Endothelial cell of umbilical vein (primary cell): ENCODE data around the gene PAQR6. TPM values are rescaled to one million over a fixed set of nuclear protein-coding genes. Genes with fewer than 3 reads are reported as not detected.

ENCODE experiments used
- BruUV-seq: library from RNA; stranded (reverse); fragments of 400-500 nt; replicated peaks from 2 replicates; lab custom pipeline; 2021; lab: Mats Ljungman, UMichigan
- CTCF ChIA-PET: fragments of 300-600, 350-600 bp; sonication (Branson Sonifier 250); formaldehyde crosslinking; loops from one replicate; lab custom pipeline; 2021; ENCODE audit warnings: antibody characterized with exemption, inconsistent platforms; lab: Charles Lee
- POLR2A ChIA-PET: fragments of 300-600, 350-600 bp; sonication (Branson Sonifier 250); formaldehyde crosslinking; loops from one replicate; lab custom pipeline; 2021; ENCODE audit warnings: antibody characterized with exemption, inconsistent platforms; lab: Charles Lee
- DNase-seq: peaks from one replicate; pipeline ENCODE4 v3.0.0-alpha.2; 2011; ENCODE audit warnings: low read depth, low spot score
- FAIRE-seq: peaks from 2 replicates; lab custom pipeline; 2011; peaks lifted over from hg19 to GRCh38; lab: Jason Lieb, UNC
- H2AFZ ChIP-seq: 2 replicates; pipeline ENCODE4 v1.6.0; 2012; ENCODE audit warnings: low read depth, low read length, control low read depth, inconsistent platforms
- H3K27ac ChIP-seq: 2 replicates; pipeline ENCODE4 v1.5.1; 2011; ENCODE audit warnings: low read depth, mild to moderate bottlenecking, control low read depth, low read length, moderate library complexity; ENCODE audit not compliant: insufficient read depth
- H3K27me3 ChIP-seq, 2 experiments: 2 replicates each; pipeline versions ENCODE4 v1.6.0 to v1.6.1; 2011; ENCODE audit warnings: low read length in 2 of 2, mixed read lengths in 1 of 2; ENCODE audit not compliant: control insufficient read depth in 2 of 2, insufficient read depth in 2 of 2
- H3K36me3 ChIP-seq, 2 experiments: 2 replicates in 1 of 2; 3 replicates in 1 of 2; pipeline ENCODE4 v1.5.1; 2011; ENCODE audit warnings: low read length in 2 of 2, mild to moderate bottlenecking in 1 of 2, moderate library complexity in 1 of 2; ENCODE audit not compliant: control insufficient read depth in 2 of 2, insufficient read depth in 2 of 2; ENCODE audit errors: extremely low read depth in 1 of 2
- H3K4me1 ChIP-seq: 3 replicates; pipeline ENCODE4 v1.5.1; 2011; ENCODE audit warnings: mild to moderate bottlenecking, low read length; ENCODE audit not compliant: control insufficient read depth, insufficient read depth; ENCODE audit errors: extremely low read depth
- H3K4me2 ChIP-seq: 2 replicates; pipeline ENCODE4 v1.6.1; 2011; ENCODE audit warnings: low read length, control low read depth, mixed read lengths; ENCODE audit not compliant: insufficient read depth
- H3K4me3 ChIP-seq, 3 experiments: fragments of 200-600 bp in 1 of 3; sonication (generic), shearing (Covaris generic) in 1 of 3; replicated peaks in 1 of 3; 2 replicates each; pipeline ENCODE4 v1.5.1; 2011 to 2016; ENCODE audit warnings: control low read depth in 3 of 3, low read length in 3 of 3, mild to moderate bottlenecking in 2 of 3, inconsistent platforms in 1 of 3, low read depth in 1 of 3, moderate library complexity in 1 of 3; ENCODE audit not compliant: insufficient read depth in 1 of 3
- H3K79me2 ChIP-seq: 2 replicates; pipeline ENCODE4 v1.6.0; 2012; ENCODE audit warnings: low read length, inconsistent platforms; ENCODE audit not compliant: control insufficient read depth, insufficient read depth
- H3K9ac ChIP-seq: replicated peaks from 2 replicates; pipeline ENCODE3; 2011; ENCODE audit warnings: low read length, control low read depth; ENCODE audit not compliant: insufficient read depth; ENCODE audit errors: extremely low read depth
- H3K9me1 ChIP-seq: replicated peaks from 3 replicates; pipeline ENCODE4 v1.6.0; 2011; ENCODE audit warnings: mild to moderate bottlenecking, low read length; ENCODE audit not compliant: control insufficient read depth, insufficient read depth; ENCODE audit errors: extremely low read depth
- H3K9me3 ChIP-seq: replicated peaks from 2 replicates; pipeline ENCODE4 v1.5.1; 2012; ENCODE audit warnings: low read length, inconsistent platforms; ENCODE audit not compliant: control insufficient read depth, insufficient read depth
- H4K20me1 ChIP-seq: replicated peaks from 2 replicates; pipeline ENCODE3; 2011; ENCODE audit warnings: mild to moderate bottlenecking, low read length; ENCODE audit not compliant: control insufficient read depth, insufficient read depth; ENCODE audit errors: extremely low read depth
- CTCF ChIP-seq, 2 donors: IDR thresholded peaks; 1 replicate in 1 of 2; 2 replicates in 1 of 2; pipeline ENCODE4 v1.5.1; 2011; ENCODE audit warnings: low read length in 2 of 2, mild to moderate bottlenecking in 2 of 2, moderate library complexity in 2 of 2, control low read depth in 1 of 2, inconsistent platforms in 1 of 2, low read depth in 1 of 2; ENCODE audit not compliant: insufficient read depth in 1 of 2; ENCODE audit errors: extremely low read depth in 1 of 2
- EZH2 ChIP-seq: IDR thresholded peaks from 2 replicates; pipeline ENCODE4 v1.6.1; 2012; ENCODE audit warnings: borderline replicate concordance, low read depth, mild to moderate bottlenecking, moderate library complexity, low read length, inconsistent platforms; ENCODE audit not compliant: severe bottlenecking
- FOS ChIP-seq: IDR thresholded peaks from 2 replicates; pipeline ENCODE4 v1.6.1; 2011; ENCODE audit warnings: mild to moderate bottlenecking, low read length, moderate library complexity, borderline replicate concordance; ENCODE audit not compliant: insufficient read depth
- GATA2 ChIP-seq: IDR thresholded peaks from 2 replicates; pipeline ENCODE4 v1.7.0; 2011; ENCODE audit warnings: low read depth, mild to moderate bottlenecking, moderate library complexity, mixed read lengths, low read length; ENCODE audit not compliant: insufficient read length, insufficient read depth
- JUN ChIP-seq: IDR thresholded peaks from 2 replicates; pipeline ENCODE4 v1.6.1; 2011; ENCODE audit warnings: borderline replicate concordance, low read depth; ENCODE audit not compliant: insufficient read length, insufficient read depth
- MAX ChIP-seq: IDR thresholded peaks from 2 replicates; pipeline ENCODE4 v1.6.1; 2011; ENCODE audit not compliant: insufficient read depth, insufficient read length
- MYC ChIP-seq: IDR thresholded peaks from one replicate; pipeline ENCODE4 v1.6.1; 2011; ENCODE audit warnings: mild to moderate bottlenecking, low read depth, low read length
- POLR2A ChIP-seq: IDR thresholded peaks from 2 replicates; pipeline ENCODE4 v1.6.1; 2012; ENCODE audit warnings: low read depth, mild to moderate bottlenecking, control low read depth, low read length
- POLR2AphosphoS5 ChIP-seq: IDR thresholded peaks from 2 replicates; pipeline ENCODE4 v1.6.1; 2012; ENCODE audit warnings: low read depth, mild to moderate bottlenecking, control low read depth, low read length, moderate library complexity; ENCODE audit not compliant: insufficient read depth
- dilution Hi-C: fragments of 300-500 bp; cut with MboI; formaldehyde crosslinking; loops from one replicate; pipeline ENCODE4 v1.15.0; 2019; ENCODE audit warnings: low sequenced_read_pairs; ENCODE audit not compliant: extremely low pct_ligation_motif_present
- intact Hi-C: fragments of 100-400 bp; cut with micrococcal nuclease; formaldehyde crosslinking; loops from one replicate; pipeline ENCODE4 v1.10.0; 2022
- polyA plus RNA-seq, 4 experiments: library from polyadenylated mRNA; depleted of rRNA in 3 of 4; stranded (reverse) in 3 of 4; unstranded in 1 of 4; fragments of >200 nt; gene quantifications; 2 replicates each; pipeline versions ENCODE4 v1.2.1 to v1.2.3, GENCODE V29; 2011 to 2012; ENCODE audit warnings: missing spikeins in 1 of 4
- total RNA-seq: library from RNA; stranded (reverse); gene quantifications from 2 replicates; pipeline ENCODE4 v1.2.3, GENCODE V29; 2021

The PAQR6 gene
- total and polyA plus RNA-seq, 2 donors (not counting 3 experiments of a cell fraction or from before 2014, with no cell fraction given) = 1.6 to 2.2 TPM

GRCh38 chr1:156193488-156194299 is 54.2 kb downstream of the PAQR6 start, which contains the start of gene SLC25A44:
SLC25A44 (plus strand) TSS chr1:156194104; CDS start chr1:156199848, 5,744 bp downstream.
- peaks cover 9% of the 10 kb centered on the region for H3K4me1 ChIP-seq
- peaks cover 39% of the 10 kb centered on the region for H3K79me2 ChIP-seq
- TSS peak; percentile 93 for BruUV-seq
- no peaks in the 10 kb centered on the region for H3K27me3 ChIP-seq
- H2AFZ ChIP-seq = peak within 1 kb of the TSS; percentile 72
- FAIRE-seq = peak; percentile 100
- ChIA-PET POLR2A (interaction anchor here (0.5 to 2.1 kb wide), 3 partner anchors 17 to 35 kb away, joined by 3 to 10 read pairs (median 3); partner anchors contain the start of gene PMF1), CTCF (interaction anchor here (0.6 to 2.9 kb wide), 11 partner anchors 19 to 141 kb away, joined by 3 to 20 read pairs (median 4); partner anchors contain the start of gene PMF1)
- intact Hi-C loops = loop anchor here (1.0 to 5.0 kb wide), 4 partner anchors 20 to 47 kb away; partner anchors contain the start of gene PMF1
- H4K20me1 ChIP-seq = no peaks in the 10 kb centered on the region
- no peaks in the 10 kb centered on the region for H3K36me3 ChIP-seq
- peak; percentile 100 for DNase-seq
- TF ChIP-seq CTCF (IDR thresholded peaks at IDR 0.05; ENCODE audit: extremely low read depth in 1 of 2, insufficient read depth in 1 of 2, low read depth in 1 of 2, low read length in 2 of 2) (peak; percentile 27 to 53), GATA2 (no peak), POLR2A (peak; percentile 85), EZH2 (no peak), POLR2AphosphoS5 (peak; percentile 85), MAX (no peak), FOS (peak; percentile 32), MYC (no peak), JUN (peak; percentile 59)
- dilution Hi-C loops = no loop called here
- H3K4me2 ChIP-seq = peak within 1 kb of the TSS; percentile 81
- H3K9ac ChIP-seq = peak within 1 kb of the TSS; percentile 88
- peak within 1 kb of the TSS; percentile 33 to 86 (median 64) for H3K4me3 ChIP-seq
- H3K27ac ChIP-seq = peak within 1 kb of the TSS; percentile 86
- H3K9me3 ChIP-seq = no peaks in the 10 kb centered on the region
- no peaks in the 10 kb centered on the region for H3K9me1 ChIP-seq

Other genes with a start within 250 kb of the PAQR6 start
- 339 and 362 TPM in 2 replicates for gene SSR2, start 227.1 kb downstream of the PAQR6 start, total RNA-seq
- 1,337 and 1,787 TPM in 2 replicates for gene SSR2, start 227.1 kb downstream of the PAQR6 start, polyA plus RNA-seq
- gene UBQLN4, start 194.3 kb downstream of the PAQR6 start, total RNA-seq = 48.1 and 50.8 TPM in 2 replicates
- 50.5 and 53.6 TPM in 2 replicates for gene UBQLN4, start 194.3 kb downstream of the PAQR6 start, polyA plus RNA-seq
- gene LAMTOR2, start 193.3 kb downstream of the PAQR6 start, total RNA-seq = 77.7 and 80.3 TPM in 2 replicates
- 136 and 145 TPM in 2 replicates for gene LAMTOR2, start 193.3 kb downstream of the PAQR6 start, polyA plus RNA-seq
- not detected in 2 replicates for gene RAB25, start 186.9 kb downstream of the PAQR6 start, total RNA-seq
- gene RAB25, start 186.9 kb downstream of the PAQR6 start, polyA plus RNA-seq = not detected in 2 replicates
- gene MEX3A, start 165.6 kb downstream of the PAQR6 start, total RNA-seq = 23.6 and 26.6 TPM in 2 replicates
- 20.2 and 22.0 TPM in 2 replicates for gene MEX3A, start 165.6 kb downstream of the PAQR6 start, polyA plus RNA-seq
- gene LMNA, start 133.3 kb downstream of the PAQR6 start, total RNA-seq = 715 and 742 TPM in 2 replicates
- 371 and 461 TPM in 2 replicates for gene LMNA, start 133.3 kb downstream of the PAQR6 start, polyA plus RNA-seq
- 1.5 and 1.6 TPM in 2 replicates for gene SEMA4A, start 94.5 kb downstream of the PAQR6 start, total RNA-seq
- gene SEMA4A, start 94.5 kb downstream of the PAQR6 start, polyA plus RNA-seq = 0.97 and 1.5 TPM in 2 replicates
- gene SLC25A44, start 54.0 kb downstream of the PAQR6 start, total RNA-seq = 24.0 and 26.3 TPM in 2 replicates
- gene SLC25A44, start 54.0 kb downstream of the PAQR6 start, polyA plus RNA-seq = 30.2 and 30.6 TPM in 2 replicates
- gene PMF1, start 35.0 kb downstream of the PAQR6 start, total RNA-seq = 58.4 and 61.6 TPM in 2 replicates
- gene PMF1, start 35.0 kb downstream of the PAQR6 start, polyA plus RNA-seq = 134 and 147 TPM in 2 replicates
- 1.0 and 2.4 TPM in 2 replicates for gene BGLAP, start 5.9 kb downstream of the PAQR6 start, total RNA-seq
- gene BGLAP, start 5.9 kb downstream of the PAQR6 start, polyA plus RNA-seq = 0.65 and 1.2 TPM in 2 replicates
- 79.0 and 82.6 TPM in 2 replicates for gene SMG5, start 34.8 kb upstream of the PAQR6 start, total RNA-seq
- gene SMG5, start 34.8 kb upstream of the PAQR6 start, polyA plus RNA-seq = 32.6 and 37.4 TPM in 2 replicates
- gene TMEM79, start 36.3 kb upstream of the PAQR6 start, total RNA-seq = 3.0 TPM in 2 replicates
- gene TMEM79, start 36.3 kb upstream of the PAQR6 start, polyA plus RNA-seq = 4.8 and 5.6 TPM in 2 replicates
- gene GLMP, start 47.6 kb upstream of the PAQR6 start, total RNA-seq = 83.3 and 84.3 TPM in 2 replicates
- 109 and 136 TPM in 2 replicates for gene GLMP, start 47.6 kb upstream of the PAQR6 start, polyA plus RNA-seq
- gene VHLL, start 51.3 kb upstream of the PAQR6 start, total RNA-seq = 0.73 TPM in 1 of 2 replicates, not detected in the other
- not detected in 2 replicates for gene VHLL, start 51.3 kb upstream of the PAQR6 start, polyA plus RNA-seq
- gene CCT3, start 90.2 kb upstream of the PAQR6 start, total RNA-seq = 330 and 367 TPM in 2 replicates
- gene CCT3, start 90.2 kb upstream of the PAQR6 start, polyA plus RNA-seq = 255 and 276 TPM in 2 replicates
- gene TSACC, start 90.5 kb upstream of the PAQR6 start, total RNA-seq = 0.69 TPM in 1 of 2 replicates, not detected in the other
- gene TSACC, start 90.5 kb upstream of the PAQR6 start, polyA plus RNA-seq = 0.38 and 0.94 TPM in 2 replicates
- gene RHBG, start 121.2 kb upstream of the PAQR6 start, total RNA-seq = not detected in 2 replicates
- gene RHBG, start 121.2 kb upstream of the PAQR6 start, polyA plus RNA-seq = not detected in 2 replicates